Endothelial cell of umbilical vein (primary cell): ENCODE data around the gene ZNF764. TPM values are rescaled to one million over a fixed set of nuclear protein-coding genes. Genes with fewer than 3 reads are reported as not detected.
"Not testable (repeated sequence)": the region's sequence is repeated elsewhere in the genome, so short reads cannot be mapped to it uniquely, and the experiment has no call there.

Experiments used
- BruUV-seq: library from RNA; stranded (reverse); fragments of 400-500 nt; replicated peaks from 2 replicates; lab custom pipeline; 2021; lab: Mats Ljungman, UMichigan
- CTCF ChIA-PET: fragments of 300-600, 350-600 bp; sonication (Branson Sonifier 250); formaldehyde crosslinking; loops from one replicate; lab custom pipeline; 2021; ENCODE audit warnings: antibody characterized with exemption, inconsistent platforms; lab: Charles Lee
- POLR2A ChIA-PET: fragments of 300-600, 350-600 bp; sonication (Branson Sonifier 250); formaldehyde crosslinking; loops from one replicate; lab custom pipeline; 2021; ENCODE audit warnings: antibody characterized with exemption, inconsistent platforms; lab: Charles Lee
- DNase-seq: peaks from one replicate; pipeline ENCODE4 v3.0.0-alpha.2; 2011; ENCODE audit warnings: low read depth, low spot score
- FAIRE-seq: peaks from 2 replicates; lab custom pipeline; 2011; peaks lifted over from hg19 to GRCh38; lab: Jason Lieb, UNC
- H2AFZ ChIP-seq: 2 replicates; pipeline ENCODE4 v1.6.0; 2012; ENCODE audit warnings: low read depth, low read length, control low read depth, inconsistent platforms
- H3K27ac ChIP-seq: 2 replicates; pipeline ENCODE4 v1.5.1; 2011; ENCODE audit warnings: low read depth, mild to moderate bottlenecking, control low read depth, low read length, moderate library complexity; ENCODE audit not compliant: insufficient read depth
- H3K27me3 ChIP-seq, 2 experiments: 2 replicates each; pipeline versions ENCODE4 v1.6.0 to v1.6.1; 2011; ENCODE audit warnings: low read length in 2 of 2, mixed read lengths in 1 of 2; ENCODE audit not compliant: control insufficient read depth in 2 of 2, insufficient read depth in 2 of 2
- H3K36me3 ChIP-seq, 2 experiments: 2 replicates in 1 of 2; 3 replicates in 1 of 2; pipeline ENCODE4 v1.5.1; 2011; ENCODE audit warnings: low read length in 2 of 2, mild to moderate bottlenecking in 1 of 2, moderate library complexity in 1 of 2; ENCODE audit not compliant: control insufficient read depth in 2 of 2, insufficient read depth in 2 of 2; ENCODE audit errors: extremely low read depth in 1 of 2
- H3K4me1 ChIP-seq: 3 replicates; pipeline ENCODE4 v1.5.1; 2011; ENCODE audit warnings: mild to moderate bottlenecking, low read length; ENCODE audit not compliant: control insufficient read depth, insufficient read depth; ENCODE audit errors: extremely low read depth
- H3K4me2 ChIP-seq: 2 replicates; pipeline ENCODE4 v1.6.1; 2011; ENCODE audit warnings: low read length, control low read depth, mixed read lengths; ENCODE audit not compliant: insufficient read depth
- H3K4me3 ChIP-seq, 3 experiments: fragments of 200-600 bp in 1 of 3; sonication (generic), shearing (Covaris generic) in 1 of 3; replicated peaks in 1 of 3; 2 replicates each; pipeline ENCODE4 v1.5.1; 2011 to 2016; ENCODE audit warnings: control low read depth in 3 of 3, low read length in 3 of 3, mild to moderate bottlenecking in 2 of 3, inconsistent platforms in 1 of 3, low read depth in 1 of 3, moderate library complexity in 1 of 3; ENCODE audit not compliant: insufficient read depth in 1 of 3
- H3K79me2 ChIP-seq: 2 replicates; pipeline ENCODE4 v1.6.0; 2012; ENCODE audit warnings: low read length, inconsistent platforms; ENCODE audit not compliant: control insufficient read depth, insufficient read depth
- H3K9ac ChIP-seq: replicated peaks from 2 replicates; pipeline ENCODE3; 2011; ENCODE audit warnings: low read length, control low read depth; ENCODE audit not compliant: insufficient read depth; ENCODE audit errors: extremely low read depth
- H3K9me1 ChIP-seq: replicated peaks from 3 replicates; pipeline ENCODE4 v1.6.0; 2011; ENCODE audit warnings: mild to moderate bottlenecking, low read length; ENCODE audit not compliant: control insufficient read depth, insufficient read depth; ENCODE audit errors: extremely low read depth
- H3K9me3 ChIP-seq: replicated peaks from 2 replicates; pipeline ENCODE4 v1.5.1; 2012; ENCODE audit warnings: low read length, inconsistent platforms; ENCODE audit not compliant: control insufficient read depth, insufficient read depth
- H4K20me1 ChIP-seq: replicated peaks from 2 replicates; pipeline ENCODE3; 2011; ENCODE audit warnings: mild to moderate bottlenecking, low read length; ENCODE audit not compliant: control insufficient read depth, insufficient read depth; ENCODE audit errors: extremely low read depth
- CTCF ChIP-seq, 2 donors: IDR thresholded peaks; 1 replicate in 1 of 2; 2 replicates in 1 of 2; pipeline ENCODE4 v1.5.1; 2011; ENCODE audit warnings: low read length in 2 of 2, mild to moderate bottlenecking in 2 of 2, moderate library complexity in 2 of 2, control low read depth in 1 of 2, inconsistent platforms in 1 of 2, low read depth in 1 of 2; ENCODE audit not compliant: insufficient read depth in 1 of 2; ENCODE audit errors: extremely low read depth in 1 of 2
- EZH2 ChIP-seq: IDR thresholded peaks from 2 replicates; pipeline ENCODE4 v1.6.1; 2012; ENCODE audit warnings: borderline replicate concordance, low read depth, mild to moderate bottlenecking, moderate library complexity, low read length, inconsistent platforms; ENCODE audit not compliant: severe bottlenecking
- FOS ChIP-seq: IDR thresholded peaks from 2 replicates; pipeline ENCODE4 v1.6.1; 2011; ENCODE audit warnings: mild to moderate bottlenecking, low read length, moderate library complexity, borderline replicate concordance; ENCODE audit not compliant: insufficient read depth
- GATA2 ChIP-seq: IDR thresholded peaks from 2 replicates; pipeline ENCODE4 v1.7.0; 2011; ENCODE audit warnings: low read depth, mild to moderate bottlenecking, moderate library complexity, mixed read lengths, low read length; ENCODE audit not compliant: insufficient read length, insufficient read depth
- JUN ChIP-seq: IDR thresholded peaks from 2 replicates; pipeline ENCODE4 v1.6.1; 2011; ENCODE audit warnings: borderline replicate concordance, low read depth; ENCODE audit not compliant: insufficient read length, insufficient read depth
- MYC ChIP-seq: IDR thresholded peaks from one replicate; pipeline ENCODE4 v1.6.1; 2011; ENCODE audit warnings: mild to moderate bottlenecking, low read depth, low read length
- POLR2A ChIP-seq: IDR thresholded peaks from 2 replicates; pipeline ENCODE4 v1.6.1; 2012; ENCODE audit warnings: low read depth, mild to moderate bottlenecking, control low read depth, low read length
- POLR2AphosphoS5 ChIP-seq: IDR thresholded peaks from 2 replicates; pipeline ENCODE4 v1.6.1; 2012; ENCODE audit warnings: low read depth, mild to moderate bottlenecking, control low read depth, low read length, moderate library complexity; ENCODE audit not compliant: insufficient read depth
- dilution Hi-C: fragments of 300-500 bp; cut with MboI; formaldehyde crosslinking; loops from one replicate; pipeline ENCODE4 v1.15.0; 2019; ENCODE audit warnings: low sequenced_read_pairs; ENCODE audit not compliant: extremely low pct_ligation_motif_present
- intact Hi-C: fragments of 100-400 bp; cut with micrococcal nuclease; formaldehyde crosslinking; loops from one replicate; pipeline ENCODE4 v1.10.0; 2022
- polyA plus RNA-seq, 4 experiments: library from polyadenylated mRNA; depleted of rRNA in 3 of 4; stranded (reverse) in 3 of 4; unstranded in 1 of 4; fragments of >200 nt; gene quantifications; 2 replicates each; pipeline versions ENCODE4 v1.2.1 to v1.2.3, GENCODE V29; 2011 to 2012; ENCODE audit warnings: missing spikeins in 1 of 4
- total RNA-seq: library from RNA; stranded (reverse); gene quantifications from 2 replicates; pipeline ENCODE4 v1.2.3, GENCODE V29; 2021
- TF ChIP-seq, protein P1 (sequence below): IDR thresholded peaks from 2 replicates; pipeline ENCODE4 v1.6.1; 2011; ENCODE audit not compliant: insufficient read depth, insufficient read length

ZNF764 gene
- total and polyA plus RNA-seq, 2 donors (not counting 3 experiments of a cell fraction or from before 2014, with no cell fraction given) = 5.0 to 12.1 TPM

GRCh38 chr16:30541502-30542329 is 16.5 kb downstream of the ZNF764 start:
- peak overlapping the region; percentile 24 for H3K9ac ChIP-seq
- ChIA-PET CTCF (no interaction called here), POLR2A (no interaction called here)
- no peaks in the 10 kb centered on the region for H3K9me3 ChIP-seq
- dilution Hi-C loops (no loop called here), intact Hi-C loops (no loop called here)
- FAIRE-seq (peak; percentile 96), DNase-seq (peak; percentile 59)
- no peaks in the 10 kb centered on the region for H4K20me1 ChIP-seq
- TF ChIP-seq POLR2AphosphoS5 = no peak
- no peak for TF ChIP-seq GATA2
- no peak for TF ChIP-seq MYC
- TF ChIP-seq, protein P1, sequence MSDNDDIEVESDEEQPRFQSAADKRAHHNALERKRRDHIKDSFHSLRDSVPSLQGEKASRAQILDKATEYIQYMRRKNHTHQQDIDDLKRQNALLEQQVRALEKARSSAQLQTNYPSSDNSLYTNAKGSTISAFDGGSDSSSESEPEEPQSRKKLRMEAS = no peak
- peak; percentile 73 for TF ChIP-seq JUN
- TF ChIP-seq POLR2A = no peak
- peak; percentile 60 for TF ChIP-seq FOS
- TF ChIP-seq EZH2 = no peak
- TF ChIP-seq CTCF (IDR thresholded peaks at IDR 0.05; ENCODE audit: extremely low read depth in 1 of 2, insufficient read depth in 1 of 2, low read depth in 1 of 2, low read length in 2 of 2) = no peak
- no peak overlapping the region for H3K4me3 ChIP-seq
- no peaks in the 10 kb centered on the region for H3K27me3 ChIP-seq
- BruUV-seq = no TSS peak
- H2AFZ ChIP-seq = no peak overlapping the region
- no peaks in the 10 kb centered on the region for H3K9me1 ChIP-seq
- H3K36me3 ChIP-seq = no peaks in the 10 kb centered on the region
- peak overlapping the region; percentile 29 for H3K27ac ChIP-seq
- H3K4me1 ChIP-seq = peaks cover 12% of the 10 kb centered on the region
- H3K79me2 ChIP-seq = no peaks in the 10 kb centered on the region
- H3K4me2 ChIP-seq = no peak overlapping the region

DNA sequence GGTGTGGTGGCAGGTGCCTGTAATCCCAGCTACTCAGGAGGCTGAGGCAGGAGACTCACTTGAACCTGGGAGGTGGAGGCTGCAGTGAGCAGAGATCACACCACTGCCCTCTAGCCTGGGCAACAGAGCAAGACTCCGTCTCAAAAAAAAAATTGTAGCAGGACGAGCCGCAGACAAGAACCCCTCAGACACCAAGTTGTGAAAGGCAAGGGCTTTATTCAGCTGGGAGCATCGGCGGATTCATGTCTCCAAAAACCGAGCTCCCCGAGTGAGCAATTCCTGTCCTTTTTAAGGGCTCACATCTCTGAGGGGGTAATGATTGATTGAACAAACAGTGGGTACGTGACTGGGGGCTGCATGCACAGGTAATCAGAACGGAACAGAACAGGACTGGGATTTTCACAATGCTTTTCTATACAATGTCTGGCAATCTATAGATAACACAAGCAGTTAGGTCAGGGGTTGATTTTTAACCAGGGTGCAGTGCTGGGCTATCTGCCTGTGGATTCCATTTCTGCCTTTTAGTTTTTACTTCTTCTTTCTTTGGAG is 17.2 kb downstream of the ZNF764 start:
- peaks cover 13% of the 10 kb centered on the region for H3K4me1 ChIP-seq
- H3K79me2 ChIP-seq, H3K36me3 ChIP-seq, H3K27ac ChIP-seq, intact Hi-C loops, H3K4me2 ChIP-seq, H3K9me3 ChIP-seq, POLR2A ChIA-PET, H3K27me3 ChIP-seq, H2AFZ ChIP-seq, dilution Hi-C loops, H3K9ac ChIP-seq, H4K20me1 ChIP-seq, FAIRE-seq, H3K4me3 ChIP-seq, H3K9me1 ChIP-seq, DNase-seq, BruUV-seq: not testable (repeated sequence)
- CTCF ChIA-PET = interaction anchor here (1.1 kb wide), 1 partner anchor 17 kb away, joined by 3 read pairs; the partner anchor contains the start of gene ZNF764
